A204.1 (cell line): ENCODE measurements around the gene JDP2.

ENCODE experiments used
- FAIRE-seq: peaks from 2 replicates; lab custom pipeline; 2012; peaks lifted over from hg19 to GRCh38; lab: Jason Lieb, UNC

Gene JDP2

GRCh38 chr14:75515629-75515996 lies 87.8 kb downstream of the JDP2 start:
- FAIRE-seq = no peak

- no peak for FAIRE-seq
These were observed 90.8 kb downstream of the JDP2 start for GRCh38 chr14:75518625-75519024.

- no peak for FAIRE-seq
These were observed 91.6 kb downstream of the JDP2 start for GRCh38 chr14:75519394-75519793.

GRCh38 chr14:75519826-75520728 lies 92.3 kb downstream of the JDP2 start:
- FAIRE-seq = no peak

- FAIRE-seq = no peak
These were observed 93.0 kb downstream of the JDP2 start for GRCh38 chr14:75520852-75521251.

GRCh38 chr14:75521415-75522199 lies 93.8 kb downstream of the JDP2 start:
- no peak for FAIRE-seq

- no peak for FAIRE-seq
These were observed 94.6 kb downstream of the JDP2 start, which contains the start of gene BATF for GRCh38 chr14:75522224-75522982. Gene BATF, plus strand, starts transcription at chr14:75522469. Its CDS starts 214 bp downstream, at chr14:75522683.

GRCh38 chr14:75522983-75523318 lies 95.1 kb downstream of the JDP2 start:
- no peak for FAIRE-seq
